Hematopoietic multipotent progenitor cell (in vitro differentiated cells): ENCODE measurements around the gene UPK3B. TPM values are rescaled to one million over a fixed set of nuclear protein-coding genes. Genes with fewer than 3 reads are reported as not detected.

Source experiments
- small RNA-seq: library from RNA; depleted of rRNA; stranded (forward); fragments of <200 nt; gene quantifications from one replicate; pipeline ENCODE3, GENCODE V24; 2012
- total RNA-seq: library from RNA; depleted of rRNA; stranded (reverse); fragments of >200 nt; gene quantifications from one replicate; pipeline ENCODE4 v1.2.3, GENCODE V29; 2012

The UPK3B gene
- total RNA-seq, 1 donor = 1.1 TPM

Small RNAs within 50 kb of the gene (small RNA-seq; reads per million reads assigned to genes)
- not detected for gene RF00019

Other genes with a start within 250 kb of the UPK3B start
- gene HSPB1, start 207.9 kb upstream of the UPK3B start, total RNA-seq = 50.1 TPM
- gene YWHAG, start 151.6 kb upstream of the UPK3B start, total RNA-seq = 45.2 TPM
- 0.81 TPM for gene SSC4D, start 100.9 kb upstream of the UPK3B start, total RNA-seq
- 17.5 TPM for gene ZP3, start 85.6 kb upstream of the UPK3B start, total RNA-seq
- gene DTX2, start 48.8 kb upstream of the UPK3B start, total RNA-seq = 14.5 TPM
- gene SPDYE16, start 32.7 kb downstream of the UPK3B start, total RNA-seq = under 0.01 TPM
- gene POMZP3, start 116.7 kb downstream of the UPK3B start, total RNA-seq = 5.4 TPM